K562 (cell line): Measurements from ENCODE around the gene RPS6KA4. TPM values are rescaled to one million over a fixed set of nuclear protein-coding genes. Genes with fewer than 3 reads are reported as not detected.

ENCODE experiments used
- BHLHE40 ChIP-seq: IDR thresholded peaks from 2 replicates; pipeline ENCODE4 v1.6.1; 2011; ENCODE audit warnings: low read length, improper control_type of control experiment
- CCNT2 ChIP-seq: IDR thresholded peaks from 2 replicates; pipeline ENCODE4 v1.6.1; 2011; ENCODE audit warnings: borderline replicate concordance, low read depth, mild to moderate bottlenecking, moderate library complexity, mixed read lengths, low read length; ENCODE audit not compliant: insufficient read length; ENCODE audit errors: extremely low read depth
- CHD4 ChIP-seq: fragments of 200-600 bp; sonication (generic); IDR thresholded peaks from 3 replicates; pipeline ENCODE4 v1.6.1; 2012; ENCODE audit warnings: low read depth, mild to moderate bottlenecking, mixed read lengths, low read length, inconsistent platforms; ENCODE audit not compliant: insufficient read depth, insufficient replicate concordance, poor library complexity, severe bottlenecking
- HOMEZ ChIP-seq: fragments of 250-450 bp; sonication (Bioruptor Pico); IDR thresholded peaks from 2 replicates; pipeline ENCODE4 v1.4.0; 2020; ENCODE audit warnings: mild to moderate bottlenecking, moderate library complexity
- HOXB6 ChIP-seq: fragments of 250-450 bp; sonication (Bioruptor Pico); IDR thresholded peaks from 2 replicates; pipeline ENCODE4 v1.5.1; 2022; ENCODE audit warnings: mild to moderate bottlenecking, borderline replicate concordance
- KAT8 ChIP-seq: fragments of 450-650 bp; IDR thresholded peaks from 2 replicates; pipeline ENCODE4 v1.6.1; 2016; ENCODE audit warnings: low read depth, mild to moderate bottlenecking
- KDM2B ChIP-seq: fragments of 250-450 bp; sonication (Bioruptor Pico); IDR thresholded peaks from 2 replicates; pipeline ENCODE4 v1.8.0; 2021; ENCODE audit warnings: mild to moderate bottlenecking, moderate library complexity
- MTA3 ChIP-seq: fragments of 450-650 bp; formaldehyde crosslinking; IDR thresholded peaks from 2 replicates; pipeline ENCODE4 v1.6.1; 2017; ENCODE audit warnings: mild to moderate bottlenecking, borderline replicate concordance
- PBX2 ChIP-seq, 2 experiments: IDR thresholded peaks in 1 of 2; conservative IDR thresholded peaks in 1 of 2; 2 replicates each; pipeline ENCODE4 v1.6.1; 2016; ENCODE audit warnings: low read depth in 2 of 2, mild to moderate bottlenecking in 1 of 2, missing compliant biosample characterization in 1 of 2, missing genetic modification characterization in 1 of 2, moderate library complexity in 1 of 2
- SIN3B ChIP-seq: fragments of 450-650 bp; IDR thresholded peaks from 2 replicates; pipeline ENCODE4 v1.6.1; 2017; ENCODE audit warnings: low read depth, mild to moderate bottlenecking, moderate library complexity
- SP2 ChIP-seq: IDR thresholded peaks from 2 replicates; pipeline ENCODE4 v1.6.1; 2011; ENCODE audit warnings: mild to moderate bottlenecking, low read depth, low read length, moderate library complexity; ENCODE audit not compliant: poor library complexity, severe bottlenecking; ENCODE audit errors: extremely low read depth
- TCF15 ChIP-seq: fragments of 250-450 bp; sonication (Bioruptor Pico); IDR thresholded peaks from 2 replicates; pipeline ENCODE4 v1.8.0; 2022; ENCODE audit warnings: moderate library complexity, mild to moderate bottlenecking, inconsistent platforms
- TGIF2 ChIP-seq: sonication (generic); formaldehyde crosslinking; IDR thresholded peaks from 2 replicates; pipeline ENCODE4 v1.8.1; 2022; ENCODE audit warnings: mild to moderate bottlenecking, missing genetic modification reagents, moderate library complexity
- TSHZ1 ChIP-seq: fragments of 250-450 bp; sonication (Bioruptor Pico); IDR thresholded peaks from 2 replicates; pipeline ENCODE4 v1.4.0; 2020; ENCODE audit warnings: mild to moderate bottlenecking, moderate library complexity
- ZNF121 ChIP-seq: sonication (generic); formaldehyde crosslinking; conservative IDR thresholded peaks from 2 replicates; pipeline ENCODE4 v1.8.0; 2022; ENCODE audit warnings: missing genetic modification reagents
- polyA plus RNA-seq, 8 experiments: library from polyadenylated mRNA; depleted of rRNA in 4 of 8; stranded (reverse) in 5 of 8; unstranded in 3 of 8; fragments of >200 nt; fragmentation: Nextera tagmentation in 2 of 8; fragmentation: Illumina TruSeq in 1 of 8; extraction: Ambion mirVana in 2 of 8; extraction: Trizol in 1 of 8; gene quantifications; 2 replicates each; pipeline versions ENCODE4 v1.2.1 to v1.2.3, GENCODE V29; 2011 to 2014; ENCODE audit warnings: inconsistent platforms in 1 of 8, missing spikeins in 1 of 8
- total RNA-seq, 7 experiments: library from RNA; depleted of rRNA in 6 of 7; stranded (reverse); fragments of >200 nt in 6 of 7; fragmentation: Illumina TruSeq in 2 of 7; extraction: Trizol in 2 of 7; gene quantifications; 2 replicates each; pipeline versions ENCODE4 v1.2.1 to v1.2.3, GENCODE V29; 2011 to 2021; ENCODE audit warnings: low replicate concordance in 1 of 7

The RPS6KA4 gene
- total and polyA plus RNA-seq, 9 of the 15 experiments (the other 6 are each of a cell fraction or from before 2014, with no cell fraction given) = 0.15 to 23.8 (median 9.8) TPM

GRCh38 chr11:64358907-64359711 lies at the start of gene RPS6KA4 (continued):
- TF ChIP-seq PBX2 (CRISPR knock-in tag; IDR thresholded peaks at IDR 0.05; ENCODE audit: low read depth) = no peak
- no peak for TF ChIP-seq PBX2 (tag; conservative IDR thresholded peaks at IDR 0.05; ENCODE audit: low read depth)
- TF ChIP-seq CHD4 = no peak
- TF ChIP-seq CCNT2 = peak; percentile 88
- peak; percentile 47; the same call in 1 of the 2 replicates for TF ChIP-seq SIN3B
- TF ChIP-seq ZNF121 = no peak
- peak; percentile 97 for TF ChIP-seq BHLHE40
- TF ChIP-seq HOMEZ (CRISPR knock-in tag) = no peak
- no peak for TF ChIP-seq TCF15 (CRISPR knock-in tag)
- no peak for TF ChIP-seq TSHZ1 (CRISPR knock-in tag)
- no peak for TF ChIP-seq TGIF2 (CRISPR knock-in tag)
- TF ChIP-seq MTA3 = no peak
- no peak for TF ChIP-seq SP2
- 0 out of 2 replicates have a peak, but pooled peaks have one; percentile 33 for TF ChIP-seq KDM2B (CRISPR knock-in tag)
- TF ChIP-seq HOXB6 (CRISPR knock-in tag) = no peak
- no peak for TF ChIP-seq KAT8
